A549 (cell line): ENCODE measurements around the gene PMM2. TPM values are rescaled to one million over a fixed set of nuclear protein-coding genes. Genes with fewer than 3 reads are reported as not detected.

ENCODE experiments used
- ATAC-seq, 2 experiments: fragments of 200-7000 bp in 1 of 2; fragments of >200 bp in 1 of 2; cut with Nextera tagmentation in 1 of 2; cut with Tn5 transposase in 1 of 2; 3 replicates each; pipeline versions ENCODE4 v1.8.0 to v1.9.1; 2018 to 2020; ENCODE audit warnings: mild to moderate bottlenecking in 1 of 2, moderate library complexity in 1 of 2
- CTCF ChIA-PET: fragments of 300-600 bp; sonication (Branson Sonifier 250); formaldehyde crosslinking; extraction: SDS; loops from one replicate; lab custom pipeline; 2021; ENCODE audit warnings: antibody characterized with exemption, inconsistent platforms; lab: Yijun Ruan, JAX
- POLR2A ChIA-PET: fragments of 350-600 bp; formaldehyde crosslinking; extraction: SDS; loops from one replicate; lab custom pipeline; 2021; ENCODE audit warnings: antibody characterized with exemption, inconsistent platforms; lab: Yijun Ruan, JAX
- DNase-seq, 2 experiments: peaks; one replicate each; pipeline versions ENCODE4 v3.0.0 to v3.0.0-alpha.2; 2011 to 2016; ENCODE audit warnings: low read depth in 1 of 2, low spot score in 1 of 2
- FAIRE-seq: peaks from 2 replicates; lab custom pipeline; 2011; peaks lifted over from hg19 to GRCh38; lab: Jason Lieb, UNC
- H3K27ac ChIP-seq, 2 experiments: fragments of >200 bp; sonication (Bioruptor Twin); formaldehyde crosslinking; 3 replicates each; pipeline ENCODE4 v1.5.1; 2016 to 2017
- H3K4me1 ChIP-seq: fragments of >200 bp; sonication (Bioruptor Twin); formaldehyde crosslinking; 3 replicates; pipeline ENCODE4 v1.6.1; 2016
- H3K4me2 ChIP-seq: fragments of >200 bp; sonication (Bioruptor Twin); formaldehyde crosslinking; 3 replicates; pipeline ENCODE4 v1.6.1; 2016
- H3K4me3 ChIP-seq: fragments of >200 bp; sonication (Bioruptor Twin); formaldehyde crosslinking; 3 replicates; pipeline ENCODE4 v1.5.1; 2016
- H3K9me3 ChIP-seq: fragments of >200 bp; sonication (Bioruptor Twin); formaldehyde crosslinking; 3 replicates; pipeline ENCODE4 v1.6.1; 2016
- BHLHE40 ChIP-seq: IDR thresholded peaks from 2 replicates; pipeline ENCODE4 v1.6.1; 2012; ENCODE audit warnings: low read depth, low read length, inconsistent platforms
- CBX8 ChIP-seq: fragments of 200-600 bp; sonication (generic); IDR thresholded peaks from 2 replicates; pipeline ENCODE4 v1.6.1; 2016
- CHD4 ChIP-seq: fragments of 200-600 bp; sonication (generic); IDR thresholded peaks from 2 replicates; pipeline ENCODE4 v1.6.1; 2016; ENCODE audit warnings: antibody characterized with exemption, mild to moderate bottlenecking, borderline replicate concordance
- CTCF ChIP-seq: fragments of >200 bp; sonication (Bioruptor Twin); formaldehyde crosslinking; IDR thresholded peaks from 3 replicates; pipeline ENCODE4 v1.5.1; 2016
- E2F6 ChIP-seq: IDR thresholded peaks from 2 replicates; pipeline ENCODE4 v1.6.1; 2012; ENCODE audit warnings: low read depth, borderline replicate concordance
- EHF ChIP-seq: fragments of 250-450 bp; sonication (Bioruptor Pico); IDR thresholded peaks from 2 replicates; pipeline ENCODE4 v1.5.0; 2020; ENCODE audit warnings: mild to moderate bottlenecking
- EHMT2 ChIP-seq: fragments of 200-600 bp; sonication (generic); IDR thresholded peaks from 2 replicates; pipeline ENCODE4 v1.6.1; 2016; ENCODE audit warnings: antibody characterized with exemption, low read depth, mild to moderate bottlenecking, moderate library complexity
- EP300 ChIP-seq, 2 experiments: fragments of >200 bp; sonication (Bioruptor Twin); formaldehyde crosslinking; IDR thresholded peaks; 2 replicates in 1 of 2; 3 replicates in 1 of 2; pipeline ENCODE4 v1.6.1; 2016 to 2017
- FOSL2 ChIP-seq, 2 experiments: fragments of 450-650 bp in 1 of 2; fragments of >200 bp in 1 of 2; sonication (Bioruptor Twin) in 1 of 2; formaldehyde crosslinking; IDR thresholded peaks; 2 replicates each; pipeline versions ENCODE4 v1.5.0 to v1.6.1; 2016 to 2020; ENCODE audit warnings: mild to moderate bottlenecking in 1 of 2, moderate library complexity in 1 of 2
- HDAC2 ChIP-seq: fragments of 200-600 bp; sonication (generic); IDR thresholded peaks from 2 replicates; pipeline ENCODE4 v1.6.1; 2016
- HOXA7 ChIP-seq: fragments of 250-450 bp; sonication (Bioruptor Pico); IDR thresholded peaks from 2 replicates; pipeline ENCODE4 v1.5.0; 2020; ENCODE audit warnings: mild to moderate bottlenecking, moderate library complexity
- HOXB13 ChIP-seq: fragments of 250-450 bp; sonication (Bioruptor Pico); IDR thresholded peaks from 2 replicates; pipeline ENCODE4 v1.5.0; 2020; ENCODE audit warnings: low read depth, mild to moderate bottlenecking, moderate library complexity
- HOXB5 ChIP-seq: fragments of 250-450 bp; sonication (Bioruptor Pico); IDR thresholded peaks from 2 replicates; pipeline ENCODE4 v1.5.0; 2020; ENCODE audit warnings: mild to moderate bottlenecking, moderate library complexity
- MAFK ChIP-seq: fragments of 450-650 bp; IDR thresholded peaks from 2 replicates; pipeline ENCODE4 v1.6.1; 2014; ENCODE audit not compliant: partially characterized antibody
- NFE2L2 ChIP-seq: fragments of 150-350 bp; conservative IDR thresholded peaks from 2 replicates; pipeline ENCODE4 v1.6.1; 2014; ENCODE audit warnings: low read length
- PHF8 ChIP-seq: fragments of 200-600 bp; sonication (generic); IDR thresholded peaks from 2 replicates; pipeline ENCODE4 v1.6.1; 2016; ENCODE audit warnings: low read depth, mild to moderate bottlenecking, antibody characterized with exemption, moderate library complexity, borderline replicate concordance
- POLR2A ChIP-seq: IDR thresholded peaks from 2 replicates; pipeline ENCODE4 v1.6.1; 2012; ENCODE audit warnings: mild to moderate bottlenecking, low read length
- POLR2AphosphoS2 ChIP-seq: conservative IDR thresholded peaks from 2 replicates; pipeline ENCODE4 v1.6.1; 2012; ENCODE audit warnings: low read length, improper control_type of control experiment, inconsistent platforms
- RAD21 ChIP-seq, 2 experiments: fragments of >200 bp in 1 of 2; sonication (Bioruptor Twin) in 1 of 2; formaldehyde crosslinking in 1 of 2; IDR thresholded peaks in 1 of 2; conservative IDR thresholded peaks in 1 of 2; 2 replicates in 1 of 2; 3 replicates in 1 of 2; pipeline ENCODE4 v1.6.1; 2012 to 2018; ENCODE audit warnings: inconsistent platforms in 1 of 2
- RARB ChIP-seq: fragments of 250-450 bp; sonication (Bioruptor Pico); IDR thresholded peaks from 2 replicates; pipeline ENCODE4 v1.8.0; 2021; ENCODE audit warnings: mild to moderate bottlenecking, moderate library complexity
- RCOR1 ChIP-seq: fragments of 150-350 bp; IDR thresholded peaks from 2 replicates; pipeline ENCODE4 v1.6.1; 2014; ENCODE audit warnings: antibody characterized with exemption, low read length, low read depth
- RNF2 ChIP-seq: fragments of 200-600 bp; sonication (generic); IDR thresholded peaks from 2 replicates; pipeline ENCODE4 v1.6.1; 2016; ENCODE audit warnings: low read depth, mild to moderate bottlenecking, antibody characterized with exemption, moderate library complexity, borderline replicate concordance
- SMC3 ChIP-seq: fragments of >200 bp; sonication (Bioruptor Twin); formaldehyde crosslinking; IDR thresholded peaks from 3 replicates; pipeline ENCODE4 v1.6.1; 2018; ENCODE audit warnings: inconsistent platforms
- ZC3H11A ChIP-seq: fragments of 450-650 bp; IDR thresholded peaks from 2 replicates; pipeline ENCODE4 v1.6.1; 2014; ENCODE audit warnings: antibody characterized with exemption, mild to moderate bottlenecking
- ZNF302 ChIP-seq: fragments of 250-450 bp; sonication (Bioruptor Pico); IDR thresholded peaks from 2 replicates; pipeline ENCODE4 v1.9.0; 2021; ENCODE audit warnings: inconsistent platforms, mild to moderate bottlenecking, moderate library complexity
- WGBS: methylation state at CpG from one replicate; pipeline ENCODE4 v1.1.6; 2017; ENCODE audit errors: missing lambda C conversion rate; 5-methylcytosine and 5-hydroxymethylcytosine counted together
- polyA plus RNA-seq, 4 experiments: library from polyadenylated mRNA; depleted of rRNA in 3 of 4; stranded (reverse); fragments of >200 nt; fragmentation: RNase III in 1 of 4; extraction: RNeasy Plus Mini Kit Qiagen cat#74134 plus additional on column Dnase treatment in 1 of 4; gene quantifications; 2 replicates in 3 of 4; 3 replicates in 1 of 4; pipeline ENCODE4 v1.2.3, GENCODE V29; 2011 to 2017
- TF ChIP-seq, protein P1 (sequence below): IDR thresholded peaks from 2 replicates; pipeline ENCODE4 v1.6.1; 2012
- TF ChIP-seq, protein P2 (sequence below): fragments of >200 bp; sonication (Bioruptor Twin); formaldehyde crosslinking; IDR thresholded peaks from 2 replicates; pipeline ENCODE4 v1.6.1; 2016
- TF ChIP-seq, protein P3 (sequence below): fragments of 450-650 bp; IDR thresholded peaks from 2 replicates; pipeline ENCODE4 v1.6.1; 2014; ENCODE audit warnings: antibody characterized with exemption
- TF ChIP-seq, protein P4 (sequence below): IDR thresholded peaks from 2 replicates; pipeline ENCODE4 v1.6.1; 2012

PMM2 gene
- polyA plus RNA-seq, 2 of the 4 experiments (the other 2 are of a cell fraction) = 56.6 to 72.4 TPM

DNA sequence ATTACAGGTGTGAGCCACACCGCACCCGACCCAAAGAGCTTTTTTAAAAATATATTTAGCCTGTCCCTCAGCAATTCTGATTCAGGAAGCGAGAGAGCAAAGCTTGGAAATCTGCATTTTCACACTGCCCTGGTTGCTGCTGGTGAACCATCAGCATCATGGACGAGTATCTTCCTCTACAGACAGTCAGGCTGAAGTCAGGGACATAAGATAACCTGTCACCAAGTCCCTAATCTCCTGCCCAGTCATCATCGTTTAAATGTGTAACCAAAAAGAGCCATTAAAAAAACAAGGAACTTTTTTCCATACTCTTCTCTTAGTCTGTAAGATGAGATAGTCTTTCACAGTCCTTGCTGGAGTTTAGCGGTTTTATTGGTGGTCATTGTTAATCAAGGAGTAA lies 6.7 kb downstream of the PMM2 start:
- no peak for ATAC-seq
- WGBS = 94% methylated on average over 6 of the region's 6 CpGs
- Histone ChIP-seq H3K4me3 (no peak overlapping the region), H3K27ac (no peak overlapping the region), H3K9me3 (no peaks in the 10 kb centered on the region), H3K4me2 (no peak overlapping the region), H3K4me1 (peaks cover 9% of the 10 kb centered on the region)
- POLR2A ChIA-PET = no interaction called here
- DNase-seq = no peak
- CTCF ChIA-PET = interaction anchor here (0.9 kb wide), 1 partner anchor 13 kb away, joined by 3 read pairs; no protein-coding TSS in a partner anchor
- TF ChIP-seq E2F6 (no peak), HDAC2 (no peak), ZNF302 (no peak), HOXB5 (CRISPR knock-in tag) (no peak), HOXB13 (CRISPR knock-in tag) (no peak), CTCF (no peak), SMC3 (no peak), HOXA7 (CRISPR knock-in tag) (no peak), RNF2 (no peak), ZC3H11A (no peak), CHD4 (no peak), RAD21 (conservative IDR thresholded peaks at IDR 0.05 in 1 of 2, IDR thresholded peaks at IDR 0.05 in 1 of 2) (no peak), PHF8 (no peak), POLR2A (no peak)
- TF ChIP-seq, protein P1, sequence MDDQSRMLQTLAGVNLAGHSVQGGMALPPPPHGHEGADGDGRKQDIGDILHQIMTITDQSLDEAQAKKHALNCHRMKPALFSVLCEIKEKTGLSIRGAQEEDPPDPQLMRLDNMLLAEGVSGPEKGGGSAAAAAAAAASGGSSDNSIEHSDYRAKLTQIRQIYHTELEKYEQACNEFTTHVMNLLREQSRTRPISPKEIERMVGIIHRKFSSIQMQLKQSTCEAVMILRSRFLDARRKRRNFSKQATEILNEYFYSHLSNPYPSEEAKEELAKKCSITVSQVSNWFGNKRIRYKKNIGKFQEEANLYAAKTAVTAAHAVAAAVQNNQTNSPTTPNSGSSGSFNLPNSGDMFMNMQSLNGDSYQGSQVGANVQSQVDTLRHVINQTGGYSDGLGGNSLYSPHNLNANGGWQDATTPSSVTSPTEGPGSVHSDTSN = no peak
- TF ChIP-seq, protein P2, sequence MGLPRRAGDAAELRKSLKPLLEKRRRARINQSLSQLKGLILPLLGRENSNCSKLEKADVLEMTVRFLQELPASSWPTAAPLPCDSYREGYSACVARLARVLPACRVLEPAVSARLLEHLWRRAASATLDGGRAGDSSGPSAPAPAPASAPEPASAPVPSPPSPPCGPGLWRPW = no peak
- TF ChIP-seq, protein P3, sequence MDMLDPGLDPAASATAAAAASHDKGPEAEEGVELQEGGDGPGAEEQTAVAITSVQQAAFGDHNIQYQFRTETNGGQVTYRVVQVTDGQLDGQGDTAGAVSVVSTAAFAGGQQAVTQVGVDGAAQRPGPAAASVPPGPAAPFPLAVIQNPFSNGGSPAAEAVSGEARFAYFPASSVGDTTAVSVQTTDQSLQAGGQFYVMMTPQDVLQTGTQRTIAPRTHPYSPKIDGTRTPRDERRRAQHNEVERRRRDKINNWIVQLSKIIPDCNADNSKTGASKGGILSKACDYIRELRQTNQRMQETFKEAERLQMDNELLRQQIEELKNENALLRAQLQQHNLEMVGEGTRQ = no peak
- FAIRE-seq = no peak

DNA sequence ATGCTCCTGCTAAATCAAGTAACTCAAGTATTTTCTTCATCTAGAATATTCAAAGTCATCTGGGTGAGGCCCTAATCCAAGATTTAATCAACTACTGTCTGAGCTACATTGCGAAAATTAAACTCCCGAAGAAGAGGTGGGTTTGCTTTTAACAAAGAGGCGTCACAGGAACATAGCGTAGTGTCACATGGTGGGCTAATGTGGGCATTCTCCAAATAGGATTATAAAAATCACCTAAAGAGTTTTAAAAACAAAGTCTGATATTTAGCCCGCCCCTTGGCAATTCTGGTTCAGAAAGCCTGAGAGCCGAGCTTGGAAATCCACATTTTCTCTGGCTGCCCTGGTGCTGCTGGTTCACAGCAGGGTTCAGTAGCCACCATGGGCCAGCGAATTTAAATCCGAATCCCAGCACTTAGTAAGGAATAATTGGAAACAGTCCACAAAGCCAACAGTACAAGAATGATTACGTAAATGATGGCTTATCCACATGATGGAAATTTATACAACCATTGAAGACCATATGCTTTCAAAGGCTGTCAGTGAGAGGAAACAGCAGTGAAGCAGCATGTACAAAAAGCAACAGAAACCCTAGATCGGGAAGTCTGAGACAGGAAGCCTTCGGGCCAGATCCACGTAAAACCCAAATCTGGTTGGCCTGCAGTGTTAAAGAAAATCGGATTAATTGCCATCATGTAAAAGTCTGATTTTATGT lies 8.8 kb downstream of the PMM2 start:
- no peak for FAIRE-seq
- H3K27ac ChIP-seq = no peak overlapping the region
- no peaks in the 10 kb centered on the region for H3K4me1 ChIP-seq
- DNase-seq = no peak
- TF ChIP-seq NFE2L2 = no peak
- TF ChIP-seq RCOR1 = no peak
- TF ChIP-seq RNF2 = no peak
- no peak for TF ChIP-seq EP300 (IDR thresholded peaks at IDR 0.05)
- TF ChIP-seq, protein P4, sequence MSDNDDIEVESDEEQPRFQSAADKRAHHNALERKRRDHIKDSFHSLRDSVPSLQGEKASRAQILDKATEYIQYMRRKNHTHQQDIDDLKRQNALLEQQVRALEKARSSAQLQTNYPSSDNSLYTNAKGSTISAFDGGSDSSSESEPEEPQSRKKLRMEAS = no peak
- TF ChIP-seq FOSL2 (IDR thresholded peaks at IDR 0.05) = no peak
- no peak for TF ChIP-seq FOSL2 (CRISPR knock-in tag; IDR thresholded peaks at IDR 0.05)
- no peak for TF ChIP-seq SMC3
- TF ChIP-seq EHF = no peak
- TF ChIP-seq MAFK = no peak
- no peak for TF ChIP-seq CBX8
- TF ChIP-seq BHLHE40 = no peak
- no peak for TF ChIP-seq POLR2A
- no peak for TF ChIP-seq RAD21 (conservative IDR thresholded peaks at IDR 0.05 in 1 of 2, IDR thresholded peaks at IDR 0.05 in 1 of 2)
- no peak for TF ChIP-seq POLR2AphosphoS2
- no peak for TF ChIP-seq HOXB13 (CRISPR knock-in tag)
- no peak for TF ChIP-seq RARB (CRISPR knock-in tag)
- TF ChIP-seq EHMT2 = no peak
- ChIA-PET CTCF (interaction anchor here (0.7 to 1.1 kb wide), 3 partner anchors 10 to 1930 kb away, joined by 3 read pairs; no protein-coding TSS in a partner anchor), POLR2A (interaction anchor here (0.6 to 0.8 kb wide), 2 partner anchors 11 to 62 kb away, joined by 3 to 4 read pairs; partner anchors contain the start of gene CARHSP1)
- H3K4me3 ChIP-seq = no peak overlapping the region
- H3K9me3 ChIP-seq = no peaks in the 10 kb centered on the region
- no peak overlapping the region for H3K4me2 ChIP-seq
- no peak for ATAC-seq
- 92% methylated on average over 13 of the region's 13 CpGs for WGBS
